ENCODE results near the gene PEAK3.

GRCh38 chr19:2251106-2252054 is 30.6 kb downstream of the PEAK3 start:
- no peak for TF ChIP-seq POLR2A (IDR thresholded peaks at IDR 0.05)
- TF ChIP-seq, protein P1, sequence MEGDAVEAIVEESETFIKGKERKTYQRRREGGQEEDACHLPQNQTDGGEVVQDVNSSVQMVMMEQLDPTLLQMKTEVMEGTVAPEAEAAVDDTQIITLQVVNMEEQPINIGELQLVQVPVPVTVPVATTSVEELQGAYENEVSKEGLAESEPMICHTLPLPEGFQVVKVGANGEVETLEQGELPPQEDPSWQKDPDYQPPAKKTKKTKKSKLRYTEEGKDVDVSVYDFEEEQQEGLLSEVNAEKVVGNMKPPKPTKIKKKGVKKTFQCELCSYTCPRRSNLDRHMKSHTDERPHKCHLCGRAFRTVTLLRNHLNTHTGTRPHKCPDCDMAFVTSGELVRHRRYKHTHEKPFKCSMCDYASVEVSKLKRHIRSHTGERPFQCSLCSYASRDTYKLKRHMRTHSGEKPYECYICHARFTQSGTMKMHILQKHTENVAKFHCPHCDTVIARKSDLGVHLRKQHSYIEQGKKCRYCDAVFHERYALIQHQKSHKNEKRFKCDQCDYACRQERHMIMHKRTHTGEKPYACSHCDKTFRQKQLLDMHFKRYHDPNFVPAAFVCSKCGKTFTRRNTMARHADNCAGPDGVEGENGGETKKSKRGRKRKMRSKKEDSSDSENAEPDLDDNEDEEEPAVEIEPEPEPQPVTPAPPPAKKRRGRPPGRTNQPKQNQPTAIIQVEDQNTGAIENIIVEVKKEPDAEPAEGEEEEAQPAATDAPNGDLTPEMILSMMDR (IDR thresholded peaks at IDR 0.05): no peak
- TF ChIP-seq POLR2AphosphoS5 (IDR thresholded peaks at IDR 0.05): no peak

Data from sigmoid colon (tissue), 4 donors.